ENCODE data around the gene CALN1. TPM values are rescaled to one million over a fixed set of nuclear protein-coding genes. Genes with fewer than 3 reads are reported as not detected.

Gene CALN1
- total and polyA plus RNA-seq, 4 donors, result 0.14 to 0.84 (median 0.24) TPM

- Histone ChIP-seq H3K27me3 (ENCODE audit: control insufficient read depth in 4 of 4, insufficient read depth in 4 of 4, low read length in 3 of 4) (peaks cover 0 to 13% (median 9%) of the 10 kb centered on the region in 4 donors), H3K4me3 (ENCODE audit: low read depth in 1 of 3, low read length in 3 of 3) (no peak overlapping the region), H3K36me3 (ENCODE audit: control insufficient read depth in 4 of 4, insufficient read depth in 3 of 4, low read depth in 1 of 4, low read length in 3 of 4) (no peaks in the 10 kb centered on the region), H3K27ac (ENCODE audit: low read depth in 1 of 2, low read length in 2 of 2) (no peak overlapping the region), H3K4me1 (ENCODE audit: control insufficient read depth in 4 of 4, insufficient read depth in 4 of 4, low read length in 3 of 4) (peaks cover 0 to 9% (median 0%) of the 10 kb centered on the region in 4 donors), H3K9ac (ENCODE audit: low read depth in 1 of 2, low read length in 2 of 2) (no peak overlapping the region), H3K9me3 (ENCODE audit: control insufficient read depth in 4 of 4, low read length in 3 of 4) (peaks cover 0 to 9% (median 2%) of the 10 kb centered on the region in 4 donors)
- TF ChIP-seq TAF1 (conservative IDR thresholded peaks at IDR 0.05), result no peak
- no peak for TF ChIP-seq RXRA (IDR thresholded peaks at IDR 0.05)
- no peak for TF ChIP-seq EGR1 (IDR thresholded peaks at IDR 0.05; ENCODE audit: low read depth in 2 of 2)
- TF ChIP-seq HNF4A (conservative IDR thresholded peaks at IDR 0.05), result no peak
- TF ChIP-seq FOXA1 (IDR thresholded peaks at IDR 0.05), result no peak
- no peak for TF ChIP-seq ZBTB33 (IDR thresholded peaks at IDR 0.05)
- TF ChIP-seq NR2F2 (IDR thresholded peaks at IDR 0.05), result no peak
- no peak for TF ChIP-seq SP1 (IDR thresholded peaks at IDR 0.05)
- TF ChIP-seq RAD21 (IDR thresholded peaks at IDR 0.05), result no peak
- no peak for TF ChIP-seq HNF4G (IDR thresholded peaks at IDR 0.05)
- TF ChIP-seq, protein P1, sequence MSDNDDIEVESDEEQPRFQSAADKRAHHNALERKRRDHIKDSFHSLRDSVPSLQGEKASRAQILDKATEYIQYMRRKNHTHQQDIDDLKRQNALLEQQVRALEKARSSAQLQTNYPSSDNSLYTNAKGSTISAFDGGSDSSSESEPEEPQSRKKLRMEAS (IDR thresholded peaks at IDR 0.05), result no peak
- no peak for TF ChIP-seq REST (IDR thresholded peaks at IDR 0.05)
- DNase-seq (ENCODE audit: low spot score), result no peak
- WGBS, result 47% methylated on average over 5 of the region's 5 CpGs
Measured at GRCh38 chr7:72334698-72335097, 77.4 kb downstream of the CALN1 start.

DNA sequence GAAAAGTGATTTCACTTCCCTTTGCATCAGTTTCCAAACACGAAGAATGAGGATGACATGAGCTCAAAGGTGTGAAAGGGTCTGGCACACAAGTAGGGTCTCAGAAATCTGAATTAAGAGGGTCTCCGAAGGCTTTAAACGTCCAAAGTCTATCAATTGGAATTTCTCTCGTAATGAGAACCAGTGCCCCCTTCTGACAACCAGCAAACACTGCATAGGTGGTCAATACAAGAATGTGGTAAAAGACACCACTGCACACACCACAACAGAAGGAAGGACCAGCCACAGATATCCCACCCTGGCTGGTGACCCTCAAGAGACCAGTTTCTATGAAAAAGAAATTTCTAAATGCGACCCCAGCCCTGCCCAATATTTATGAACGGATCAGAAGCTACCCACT, 78.1 kb downstream of the CALN1 start:
- WGBS, result 24% methylated on average over 6 of the region's 6 CpGs
- no peak overlapping the region for H3K9ac ChIP-seq (ENCODE audit: low read depth in 1 of 2, low read length in 2 of 2)
- TF ChIP-seq HNF4A (conservative IDR thresholded peaks at IDR 0.05) (no peak), FOXA1 (IDR thresholded peaks at IDR 0.05) (no peak), RAD21 (IDR thresholded peaks at IDR 0.05) (peak; percentile 4 to 18), YY1 (IDR thresholded peaks at IDR 0.05) (no peak), ZBTB33 (IDR thresholded peaks at IDR 0.05) (no peak), ATF3 (IDR thresholded peaks at IDR 0.05) (no peak), REST (IDR thresholded peaks at IDR 0.05) (no peak)
- TF ChIP-seq, protein P1 (IDR thresholded peaks at IDR 0.05), result no peak
- DNase-seq (ENCODE audit: low spot score), result no peak
- H3K27me3 ChIP-seq (ENCODE audit: control insufficient read depth in 4 of 4, insufficient read depth in 4 of 4, low read length in 3 of 4), result peaks cover 0 to 13% (median 9%) of the 10 kb centered on the region in 4 donors
- H3K4me3 ChIP-seq (ENCODE audit: low read depth in 1 of 3, low read length in 3 of 3), result no peak overlapping the region
- no peak overlapping the region for H3K27ac ChIP-seq (ENCODE audit: low read depth in 1 of 2, low read length in 2 of 2)
- peaks cover 0 to 9% (median 2%) of the 10 kb centered on the region in 4 donors for H3K9me3 ChIP-seq (ENCODE audit: control insufficient read depth in 4 of 4, low read length in 3 of 4)
- peaks cover 0 to 9% (median 0%) of the 10 kb centered on the region in 4 donors for H3K4me1 ChIP-seq (ENCODE audit: control insufficient read depth in 4 of 4, insufficient read depth in 4 of 4, low read length in 3 of 4)
- no peaks in the 10 kb centered on the region for H3K36me3 ChIP-seq (ENCODE audit: control insufficient read depth in 4 of 4, insufficient read depth in 3 of 4, low read depth in 1 of 4, low read length in 3 of 4)

Measured in liver (tissue), 9 donors.